AG09309 (cell line): ENCODE data around the gene PCSK5.

Experiments used
- DNase-seq: peaks from one replicate; pipeline ENCODE4 v3.0.0-alpha.2; 2010; ENCODE audit warnings: low read depth
- H3K4me3 ChIP-seq: 2 replicates; pipeline ENCODE4 v1.5.1; 2011; ENCODE audit warnings: mild to moderate bottlenecking, low read depth, low read length, moderate library complexity; ENCODE audit not compliant: control insufficient read depth
- TF ChIP-seq, protein P1 (sequence below): IDR thresholded peaks from 2 replicates; pipeline ENCODE4 v1.5.1; 2011; ENCODE audit warnings: mild to moderate bottlenecking, low read depth, low read length, inconsistent platforms; ENCODE audit not compliant: insufficient read depth, control insufficient read depth; ENCODE audit errors: missing control alignments

Gene PCSK5

DNA sequence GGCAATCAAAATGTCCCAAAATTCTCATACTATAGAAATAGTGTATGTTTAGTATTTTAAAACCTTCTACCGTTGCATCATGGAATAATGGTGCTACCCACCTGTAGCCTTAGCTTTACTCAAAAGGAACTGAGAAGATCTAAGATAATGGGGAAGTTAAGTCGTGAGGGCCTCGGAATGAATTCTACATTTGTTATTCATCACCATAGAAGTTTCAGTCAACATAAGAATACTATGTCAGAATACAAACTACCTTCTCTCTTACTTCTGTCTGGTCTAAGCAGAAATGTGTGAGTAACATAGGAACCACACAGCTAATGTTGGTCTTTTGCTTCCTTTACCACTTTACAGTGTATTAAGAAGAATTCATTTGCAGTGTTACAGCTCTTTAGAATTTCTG, 460.5 kb downstream of the PCSK5 start:
- DNase-seq, result no peak
- TF ChIP-seq, protein P1, sequence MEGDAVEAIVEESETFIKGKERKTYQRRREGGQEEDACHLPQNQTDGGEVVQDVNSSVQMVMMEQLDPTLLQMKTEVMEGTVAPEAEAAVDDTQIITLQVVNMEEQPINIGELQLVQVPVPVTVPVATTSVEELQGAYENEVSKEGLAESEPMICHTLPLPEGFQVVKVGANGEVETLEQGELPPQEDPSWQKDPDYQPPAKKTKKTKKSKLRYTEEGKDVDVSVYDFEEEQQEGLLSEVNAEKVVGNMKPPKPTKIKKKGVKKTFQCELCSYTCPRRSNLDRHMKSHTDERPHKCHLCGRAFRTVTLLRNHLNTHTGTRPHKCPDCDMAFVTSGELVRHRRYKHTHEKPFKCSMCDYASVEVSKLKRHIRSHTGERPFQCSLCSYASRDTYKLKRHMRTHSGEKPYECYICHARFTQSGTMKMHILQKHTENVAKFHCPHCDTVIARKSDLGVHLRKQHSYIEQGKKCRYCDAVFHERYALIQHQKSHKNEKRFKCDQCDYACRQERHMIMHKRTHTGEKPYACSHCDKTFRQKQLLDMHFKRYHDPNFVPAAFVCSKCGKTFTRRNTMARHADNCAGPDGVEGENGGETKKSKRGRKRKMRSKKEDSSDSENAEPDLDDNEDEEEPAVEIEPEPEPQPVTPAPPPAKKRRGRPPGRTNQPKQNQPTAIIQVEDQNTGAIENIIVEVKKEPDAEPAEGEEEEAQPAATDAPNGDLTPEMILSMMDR, result no peak
- H3K4me3 ChIP-seq, result no peak overlapping the region

DNA sequence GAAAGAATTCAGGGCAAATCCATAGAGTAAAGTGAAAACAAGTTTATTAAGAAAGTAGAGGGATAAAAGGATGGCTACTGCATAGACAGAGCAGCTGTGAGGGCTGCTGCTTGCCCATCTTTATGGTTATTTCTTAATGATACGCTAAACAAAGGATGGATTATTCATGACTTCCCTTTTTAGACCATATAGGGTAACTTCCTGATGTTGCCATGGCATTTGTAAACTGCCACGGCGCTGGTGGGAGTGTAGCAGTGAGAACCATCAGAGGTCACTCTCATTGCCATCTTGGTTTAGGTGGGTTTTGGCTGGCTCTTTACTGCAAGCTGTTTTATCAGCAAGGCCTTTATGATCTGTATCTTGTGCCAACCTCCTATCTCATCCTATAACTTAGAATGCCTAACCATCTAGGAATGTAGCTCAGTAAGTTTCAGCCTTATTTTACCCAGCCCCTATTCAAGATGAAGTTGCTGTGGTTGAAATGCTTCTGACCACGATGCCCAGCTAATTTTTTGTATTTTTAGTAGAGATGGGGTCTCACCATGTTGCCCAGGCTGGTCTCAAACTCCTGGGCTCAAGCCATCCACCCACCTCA, 461.6 kb downstream of the PCSK5 start:
- H3K4me3 ChIP-seq, result no peak overlapping the region
- DNase-seq, result no peak
- TF ChIP-seq, protein P1, result no peak

DNA sequence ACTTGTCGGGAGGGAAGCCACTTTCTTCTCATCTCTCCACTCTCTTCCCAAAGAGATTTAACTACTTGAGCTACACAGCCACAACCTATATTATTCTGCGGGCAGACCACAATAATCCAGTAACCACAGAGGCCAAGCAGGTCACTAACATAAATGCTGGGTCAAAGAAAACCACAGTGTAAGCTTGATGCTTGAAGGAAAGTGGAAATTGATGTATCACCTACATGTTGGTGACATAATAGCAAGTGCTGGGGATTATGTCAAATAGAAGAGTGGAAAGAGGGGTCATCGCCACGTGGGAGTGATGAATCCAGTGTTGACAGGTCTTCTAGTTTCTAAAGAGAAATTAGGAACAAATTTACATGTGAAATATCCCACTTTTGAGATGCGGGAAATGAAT, 462.8 kb downstream of the PCSK5 start:
- DNase-seq, result no peak
- H3K4me3 ChIP-seq, result no peak overlapping the region
- TF ChIP-seq, protein P1, result no peak

- H3K4me3 ChIP-seq, result no peak overlapping the region
- TF ChIP-seq, protein P1, result no peak
- DNase-seq, result no peak
Observed at GRCh38 chr9:76354221-76354620, 463.7 kb downstream of the PCSK5 start.

GRCh38 chr9:76355886-76356285, 465.4 kb downstream of the PCSK5 start:
- TF ChIP-seq, protein P1, result no peak
- no peak for DNase-seq

GRCh38 chr9:76357555-76357954, 467.1 kb downstream of the PCSK5 start:
- TF ChIP-seq, protein P1, result no peak
- no peak overlapping the region for H3K4me3 ChIP-seq
- DNase-seq, result no peak

More at GRCh38 chr9:76355886-76356285, 465.4 kb downstream of the PCSK5 start:
- no peak overlapping the region for H3K4me3 ChIP-seq

- no peak for DNase-seq
- TF ChIP-seq, protein P1, result no peak
- H3K4me3 ChIP-seq, result no peak overlapping the region
Observed at GRCh38 chr9:76358628-76359280, 468.3 kb downstream of the PCSK5 start.
